Keratinocyte (primary cell): ENCODE measurements around the gene SH3PXD2A. TPM values are rescaled to one million over a fixed set of nuclear protein-coding genes. Genes with fewer than 3 reads are reported as not detected.

Experiments used
- DNase-seq: peaks from one replicate; pipeline ENCODE4 v3.0.0-alpha.2; 2011; ENCODE audit warnings: low read depth, missing footprints, low spot score
- FAIRE-seq: peaks from 2 replicates; lab custom pipeline; 2011; peaks lifted over from hg19 to GRCh38; lab: Jason Lieb, UNC
- H2AFZ ChIP-seq: 2 replicates; pipeline ENCODE4 v1.6.0; 2012; ENCODE audit warnings: low read length, control low read depth, inconsistent platforms; ENCODE audit not compliant: control insufficient read depth
- H3K27ac ChIP-seq: 2 replicates; pipeline ENCODE4 v1.5.1; 2011; ENCODE audit warnings: low read length; ENCODE audit not compliant: control insufficient read depth, insufficient read depth
- H3K27me3 ChIP-seq: 3 replicates; pipeline ENCODE4 v1.6.0; 2011; ENCODE audit warnings: low read length; ENCODE audit not compliant: control insufficient read depth, insufficient read depth; ENCODE audit errors: extremely low read depth
- H3K36me3 ChIP-seq, 2 experiments: 2 replicates in 1 of 2; 3 replicates in 1 of 2; pipeline ENCODE4 v1.5.1; 2011; ENCODE audit warnings: low read length in 2 of 2, mild to moderate bottlenecking in 1 of 2; ENCODE audit not compliant: control insufficient read depth in 2 of 2, insufficient read depth in 2 of 2; ENCODE audit errors: extremely low read depth in 1 of 2
- H3K4me1 ChIP-seq: 3 replicates; pipeline ENCODE4 v1.5.1; 2011; ENCODE audit warnings: low read length; ENCODE audit not compliant: control insufficient read depth, insufficient read depth; ENCODE audit errors: extremely low read depth
- H3K4me2 ChIP-seq: 3 replicates; pipeline ENCODE4 v1.6.0; 2011; ENCODE audit warnings: low read depth, low read length; ENCODE audit not compliant: control insufficient read depth, insufficient read depth; ENCODE audit errors: extremely low read depth
- H3K4me3 ChIP-seq, 3 experiments: fragments of 200-600 bp in 1 of 3; sonication (generic) in 1 of 3; 2 replicates in 2 of 3; 3 replicates in 1 of 3; pipeline ENCODE4 v1.5.1; 2011 to 2016; ENCODE audit warnings: low read length in 3 of 3, mild to moderate bottlenecking in 3 of 3, control low read depth in 2 of 3, inconsistent platforms in 1 of 3, low read depth in 1 of 3, mixed read lengths in 1 of 3, mixed run types in 1 of 3, moderate library complexity in 1 of 3; ENCODE audit not compliant: control insufficient read depth in 2 of 3, insufficient read depth in 2 of 3; ENCODE audit errors: extremely low read depth in 1 of 3
- H3K79me2 ChIP-seq: 2 replicates; pipeline ENCODE4 v1.6.0; 2012; ENCODE audit warnings: low read length; ENCODE audit not compliant: control insufficient read depth, insufficient read depth
- H3K9ac ChIP-seq: 3 replicates; pipeline ENCODE4 v1.6.0; 2011; ENCODE audit warnings: low read length; ENCODE audit not compliant: control insufficient read depth, insufficient read depth; ENCODE audit errors: extremely low read depth
- H3K9me1 ChIP-seq: 3 replicates; pipeline ENCODE4 v1.6.0; 2011; ENCODE audit warnings: low read length; ENCODE audit not compliant: control insufficient read depth, insufficient read depth; ENCODE audit errors: extremely low read depth
- H3K9me3 ChIP-seq: 2 replicates; pipeline ENCODE4 v1.5.1; 2012; ENCODE audit warnings: low read depth, low read length; ENCODE audit not compliant: control insufficient read depth
- H4K20me1 ChIP-seq: 3 replicates; pipeline ENCODE4 v1.6.0; 2011; ENCODE audit warnings: low read length; ENCODE audit not compliant: control insufficient read depth, insufficient read depth; ENCODE audit errors: extremely low read depth
- CTCF ChIP-seq, 3 experiments: IDR thresholded peaks in 1 of 3; conservative IDR thresholded peaks in 1 of 3; optimal IDR thresholded peaks in 1 of 3; 2 replicates in 2 of 3; 3 replicates in 1 of 3; pipeline versions ENCODE3 to v1.5.1; 2011; ENCODE audit warnings: low read length in 3 of 3, mild to moderate bottlenecking in 3 of 3, moderate library complexity in 2 of 3, control low read depth in 1 of 3, inconsistent platforms in 1 of 3; ENCODE audit not compliant: insufficient read depth in 2 of 3; ENCODE audit errors: extremely low read depth in 1 of 3
- EZH2 ChIP-seq: IDR thresholded peaks from one replicate; pipeline ENCODE4 v1.6.1; 2012; ENCODE audit warnings: inconsistent platforms, mild to moderate bottlenecking, low read length, moderate library complexity
- dilution Hi-C: fragments of 300-500 bp; cut with MboI; formaldehyde crosslinking; loops from one replicate; pipeline ENCODE4 v1.7.0; 2020; ENCODE audit warnings: low sequenced_read_pairs; ENCODE audit not compliant: extremely low pct_ligation_motif_present
- polyA plus RNA-seq, 5 experiments: library from polyadenylated mRNA; depleted of rRNA in 3 of 5; stranded (reverse) in 3 of 5; stranded (forward) in 1 of 5; unstranded in 1 of 5; fragments of >200 nt; gene quantifications; 1 replicate in 1 of 5; 2 replicates in 3 of 5; 3 replicates in 1 of 5; pipeline versions ENCODE4 v1.2.1 to v1.2.3, GENCODE V29; 2011 to 2012; ENCODE audit warnings: missing spikeins in 2 of 5, low read depth in 1 of 5, low replicate concordance in 1 of 5

The SH3PXD2A gene
- polyA plus RNA-seq, 1 donor (not counting 4 experiments of a cell fraction or from before 2014, with no cell fraction given), result 33.9 TPM

- H3K4me2 ChIP-seq, result no peak overlapping the region
- no peak overlapping the region for H3K9ac ChIP-seq
- H3K27me3 ChIP-seq, result no peaks in the 10 kb centered on the region
- no peak overlapping the region for H3K4me3 ChIP-seq
- H2AFZ ChIP-seq, result no peak overlapping the region
- H3K9me3 ChIP-seq, result no peaks in the 10 kb centered on the region
- H3K36me3 ChIP-seq, result peaks cover 0 to 8% of the 10 kb centered on the region in 2 experiments
- no peak overlapping the region for H3K27ac ChIP-seq
- H4K20me1 ChIP-seq, result no peaks in the 10 kb centered on the region
- peaks cover 69% of the 10 kb centered on the region for H3K4me1 ChIP-seq
- H3K9me1 ChIP-seq, result no peaks in the 10 kb centered on the region
- no peak for FAIRE-seq
- dilution Hi-C loops, result no loop called here
- H3K79me2 ChIP-seq, result no peaks in the 10 kb centered on the region
- no peak for DNase-seq
- TF ChIP-seq EZH2 (no peak), CTCF (optimal IDR thresholded peaks at IDR 0.05 in 1 of 3, IDR thresholded peaks at IDR 0.05 in 1 of 3, conservative IDR thresholded peaks at IDR 0.05 in 1 of 3; ENCODE audit: extremely low read depth in 1 of 3, insufficient read depth in 2 of 3, low read length in 3 of 3) (no peak)
These were observed 20.8 kb upstream of the SH3PXD2A start for GRCh38 chr10:103876155-103876554.

GRCh38 chr10:103874730-103875129 is 19.4 kb upstream of the SH3PXD2A start:
- FAIRE-seq, result no peak
- Histone ChIP-seq H2AFZ (peak overlapping the region; percentile 21), H3K4me1 (peaks cover 70% of the 10 kb centered on the region), H4K20me1 (no peaks in the 10 kb centered on the region), H3K36me3 (peaks cover 0 to 8% of the 10 kb centered on the region in 2 experiments), H3K9ac (no peak overlapping the region), H3K27ac (peak overlapping the region; percentile 32), H3K4me3 (no peak overlapping the region), H3K79me2 (no peaks in the 10 kb centered on the region), H3K9me3 (no peaks in the 10 kb centered on the region), H3K4me2 (no peak overlapping the region), H3K27me3 (no peaks in the 10 kb centered on the region), H3K9me1 (no peaks in the 10 kb centered on the region)
- no peak for TF ChIP-seq EZH2
- TF ChIP-seq CTCF (optimal IDR thresholded peaks at IDR 0.05 in 1 of 3, IDR thresholded peaks at IDR 0.05 in 1 of 3, conservative IDR thresholded peaks at IDR 0.05 in 1 of 3; ENCODE audit: extremely low read depth in 1 of 3, insufficient read depth in 2 of 3, low read length in 3 of 3), result peak in 1 of 3 experiments; percentile 13
- no peak for DNase-seq
- dilution Hi-C loops, result no loop called here
